K562 (cell line): ENCODE results near the gene TTC39C. TPM values are rescaled to one million over a fixed set of nuclear protein-coding genes. Genes with fewer than 3 reads are reported as not detected.
A peak's percentile ranks its signal among the peaks of the same experiment; 100 is the strongest.

Source experiments
- ATAC-seq: fragments of 200-7000 bp; cut with Tn5 transposase; 3 replicates; pipeline ENCODE4 v1.9.1; 2020; ENCODE audit warnings: moderate library complexity
- BruUV-seq: library from RNA; stranded (reverse); fragments of 400-500 nt; replicated peaks from 2 replicates; lab custom pipeline; 2021; lab: Mats Ljungman, UMichigan
- CTCF ChIA-PET: fragments of 300-600 bp; formaldehyde crosslinking; extraction: SDS; loops from one replicate; lab custom pipeline; 2021; ENCODE audit warnings: low intra/inter-chr PET ratio; lab: Yijun Ruan, JAX
- POLR2A ChIA-PET: fragments of 300-600, 350-650 bp; sonication (Branson Sonifier 250); formaldehyde crosslinking; extraction: SDS; loops from one replicate; lab custom pipeline; 2021; ENCODE audit warnings: antibody characterized with exemption, inconsistent platforms; lab: Yijun Ruan, JAX
- DNase-seq, 4 experiments: peaks; one replicate each; pipeline versions ENCODE4 v3.0.0 to v3.0.0-alpha.2; 2011 to 2018; ENCODE audit warnings: low spot score in 3 of 4, mixed read lengths in 3 of 4; ENCODE audit errors: extremely low read depth in 1 of 4
- FAIRE-seq: peaks from 2 replicates; lab custom pipeline; 2011; peaks lifted over from hg19 to GRCh38; lab: Jason Lieb, UNC
- H2AFZ ChIP-seq: 2 replicates; pipeline ENCODE4 v1.6.0; 2011; ENCODE audit warnings: low read depth, low read length, control low read depth, inconsistent platforms
- H3K27ac ChIP-seq: fragments of 200-600 bp; 3 replicates; pipeline ENCODE4 v1.8.0; 2011; ENCODE audit warnings: low read depth, mild to moderate bottlenecking, control low read depth, inconsistent platforms, low read length, moderate library complexity, mixed read lengths; ENCODE audit errors: extremely low read depth
- H3K27me3 ChIP-seq, 2 experiments: fragments of 300-600 bp in 1 of 2; 2 replicates in 1 of 2; 3 replicates in 1 of 2; pipeline versions ENCODE4 v1.6.0 to v1.8.0; 2011; ENCODE audit warnings: inconsistent platforms in 2 of 2, low read length in 2 of 2, mild to moderate bottlenecking in 1 of 2, mixed read lengths in 1 of 2, moderate library complexity in 1 of 2; ENCODE audit not compliant: control insufficient read depth in 2 of 2, insufficient read depth in 2 of 2
- H3K36me3 ChIP-seq: fragments of 300-600 bp; 3 replicates; pipeline ENCODE4 v1.8.0; 2011; ENCODE audit warnings: mild to moderate bottlenecking, low read length, inconsistent platforms; ENCODE audit not compliant: control insufficient read depth, insufficient read depth
- H3K4me1 ChIP-seq, 2 experiments: fragments of 200-600 bp in 1 of 2; replicated peaks in 1 of 2; 2 replicates in 1 of 2; 3 replicates in 1 of 2; pipeline versions ENCODE4 v1.5.1 to v1.8.0; 2011; ENCODE audit warnings: inconsistent platforms in 2 of 2, low read length in 2 of 2, mild to moderate bottlenecking in 1 of 2, mixed read lengths in 1 of 2, moderate library complexity in 1 of 2; ENCODE audit not compliant: control insufficient read depth in 2 of 2, insufficient read depth in 2 of 2
- H3K4me2 ChIP-seq: 2 replicates; pipeline ENCODE4 v1.6.1; 2011; ENCODE audit warnings: low read length, control low read depth, inconsistent platforms, mixed read lengths; ENCODE audit not compliant: insufficient read depth
- H3K4me3 ChIP-seq: fragments of 200-600 bp; sonication (generic), shearing (Covaris generic); 2 replicates; pipeline ENCODE4 v1.5.1; 2016; ENCODE audit warnings: control low read depth, inconsistent platforms
- H3K79me2 ChIP-seq: fragments of 200-600 bp; 3 replicates; pipeline ENCODE4 v1.8.0; 2011; ENCODE audit warnings: low read length, inconsistent platforms; ENCODE audit not compliant: control insufficient read depth, insufficient read depth
- H3K9ac ChIP-seq, 2 experiments: 2 replicates each; pipeline versions ENCODE4 v1.6.0 to v1.6.1; 2011; ENCODE audit warnings: low read depth in 2 of 2, low read length in 2 of 2, control low read depth in 1 of 2, inconsistent platforms in 1 of 2, mild to moderate bottlenecking in 1 of 2, mixed read lengths in 1 of 2; ENCODE audit not compliant: insufficient read depth in 1 of 2
- H3K9me1 ChIP-seq: one replicate; pipeline ENCODE4 v1.6.0; 2011; ENCODE audit warnings: inconsistent platforms, mild to moderate bottlenecking, low read length, moderate library complexity; ENCODE audit not compliant: control insufficient read depth, insufficient read depth
- H3K9me3 ChIP-seq: replicated peaks from 2 replicates; pipeline ENCODE4 v1.5.1; 2011; ENCODE audit warnings: low read depth, low read length, inconsistent platforms; ENCODE audit not compliant: control insufficient read depth, insufficient read depth
- H4K20me1 ChIP-seq: replicated peaks from 2 replicates; pipeline ENCODE4 v1.6.1; 2011; ENCODE audit warnings: low read length, inconsistent platforms, mixed read lengths; ENCODE audit not compliant: control insufficient read depth, insufficient read depth
- KDM1A ChIP-seq, 2 experiments: fragments of 450-650 bp; IDR thresholded peaks; 2 replicates each; pipeline ENCODE4 v1.6.1; 2016; ENCODE audit warnings: mild to moderate bottlenecking in 2 of 2
- NFE2 ChIP-seq: IDR thresholded peaks from 2 replicates; pipeline ENCODE4 v1.6.1; 2014; ENCODE audit warnings: antibody characterized with exemption, low read depth
- POLR2A ChIP-seq: fragments of 450-650 bp; conservative IDR thresholded peaks from 2 replicates; pipeline ENCODE4 v1.6.1; 2016
- ZBTB11 ChIP-seq, 3 experiments: fragments of 200-800 bp in 1 of 3; fragments of 250-450 bp in 1 of 3; fragments of 450-650 bp in 1 of 3; sonication (Bioruptor Pico) in 1 of 3; sonication (Bioruptor generic) in 1 of 3; formaldehyde crosslinking in 1 of 3; IDR thresholded peaks; 2 replicates each; pipeline versions ENCODE4 v1.6.1 to v1.8.0; 2016 to 2022; ENCODE audit warnings: mild to moderate bottlenecking in 2 of 3, missing genetic modification characterization in 2 of 3, missing compliant biosample characterization in 1 of 3, moderate library complexity in 1 of 3
- ZNF696 ChIP-seq: fragments of 250-450 bp; sonication (Bioruptor Pico); conservative IDR thresholded peaks from 2 replicates; pipeline ENCODE4 v1.4.0; 2020; ENCODE audit warnings: mild to moderate bottlenecking, moderate library complexity
- WGBS: fragments of 100-300 bp; shearing (Covaris generic); methylation state at CpG from one replicate; pipeline ENCODE4 v1.1.6; 2016; ENCODE audit warnings: low coverage, mixed read lengths; ENCODE audit not compliant: insufficient coverage; ENCODE audit errors: missing lambda C conversion rate; 5-methylcytosine and 5-hydroxymethylcytosine counted together
- in situ Hi-C: fragments of 300-500 bp; cut with MboI; formaldehyde crosslinking; loops from 4 replicates; pipeline ENCODE4 v1.15.0; 2018; ENCODE audit warnings: inconsistent platforms, mixed read lengths
- intact Hi-C: fragments of 100-400 bp; cut with micrococcal nuclease; formaldehyde crosslinking; loops from 2 replicates; pipeline ENCODE4 v1.14.2; 2022
- polyA plus RNA-seq, 8 experiments: library from polyadenylated mRNA; depleted of rRNA in 4 of 8; stranded (reverse) in 5 of 8; unstranded in 3 of 8; fragments of >200 nt; fragmentation: Nextera tagmentation in 2 of 8; fragmentation: Illumina TruSeq in 1 of 8; extraction: Ambion mirVana in 2 of 8; extraction: Trizol in 1 of 8; gene quantifications; 2 replicates each; pipeline versions ENCODE4 v1.2.1 to v1.2.3, GENCODE V29; 2011 to 2014; ENCODE audit warnings: inconsistent platforms in 1 of 8, missing spikeins in 1 of 8
- total RNA-seq, 7 experiments: library from RNA; depleted of rRNA in 6 of 7; stranded (reverse); fragments of >200 nt in 6 of 7; fragmentation: Illumina TruSeq in 2 of 7; extraction: Trizol in 2 of 7; gene quantifications; 2 replicates each; pipeline versions ENCODE4 v1.2.1 to v1.2.3, GENCODE V29; 2011 to 2021; ENCODE audit warnings: low replicate concordance in 1 of 7
- TF ChIP-seq, protein P1 (sequence below): fragments of 450-650 bp; IDR thresholded peaks from 2 replicates; pipeline ENCODE4 v1.6.1; 2016; ENCODE audit warnings: mild to moderate bottlenecking

TTC39C gene
- total and polyA plus RNA-seq, 9 of the 15 experiments (the other 6 are each of a cell fraction or from before 2014, with no cell fraction given): 0.01 to 0.58 (median 0.18) TPM; not detected in 5

- no peak for FAIRE-seq
- Histone ChIP-seq H2AFZ (no peak overlapping the region), H3K9ac (no peak overlapping the region), H3K27me3 (peaks cover 8 to 16% of the 10 kb centered on the region in 2 experiments)
- CTCF ChIA-PET: no interaction called here
- BruUV-seq: no TSS peak
- intact Hi-C loops: no loop called here
- TF ChIP-seq POLR2A (no peak), NFE2 (0 out of 2 replicates have a peak, but pooled peaks have one; percentile 7), KDM1A (IDR thresholded peaks at IDR 0.05) (peak in 1 of 2 experiments; percentile 51; a peak in 1 of 4 replicates)
- TF ChIP-seq, all 486 proteins: peak for 2
- Histone ChIP-seq H3K4me2 (no peak overlapping the region), H3K36me3 (no peaks in the 10 kb centered on the region), H3K4me3 (no peak overlapping the region), H3K9me3 (no peaks in the 10 kb centered on the region), H3K27ac (no peak overlapping the region), H3K4me1 (peaks cover 0 to 6% of the 10 kb centered on the region in 2 experiments; a peak in 2 of 5 replicates), H3K79me2 (no peaks in the 10 kb centered on the region), H4K20me1 (no peaks in the 10 kb centered on the region), H3K9me1 (no peaks in the 10 kb centered on the region)
- DNase-seq (no peak), ATAC-seq (no peak)
- POLR2A ChIA-PET: no interaction called here
- 0% methylated on average over 3 of the region's 3 CpGs for WGBS
- in situ Hi-C loops: no loop called here
These were observed 122.4 kb downstream of the TTC39C start for GRCh38 chr18:24136967-24137373.

- intact Hi-C loops (no loop called here), in situ Hi-C loops (no loop called here)
- no peaks in the 10 kb centered on the region for H4K20me1 ChIP-seq
- H3K4me3 ChIP-seq: no peak overlapping the region
- ChIA-PET POLR2A (interaction anchor here (0.7 to 1.1 kb wide), 2 partner anchors 15 to 32 kb away, joined by 3 read pairs; no protein-coding TSS in a partner anchor), CTCF (no interaction called here)
- H3K4me1 ChIP-seq: peaks cover 0 to 6% of the 10 kb centered on the region in 2 experiments; a peak in 2 of 5 replicates
- no peaks in the 10 kb centered on the region for H3K36me3 ChIP-seq
- no peak overlapping the region for H3K9ac ChIP-seq
- no peaks in the 10 kb centered on the region for H3K9me1 ChIP-seq
- no TSS peak for BruUV-seq
- TF ChIP-seq ZNF696 (CRISPR knock-in tag): no peak
- TF ChIP-seq ZBTB11 (CRISPR knock-in tag; IDR thresholded peaks at IDR 0.05): no peak
- TF ChIP-seq, protein P1, sequence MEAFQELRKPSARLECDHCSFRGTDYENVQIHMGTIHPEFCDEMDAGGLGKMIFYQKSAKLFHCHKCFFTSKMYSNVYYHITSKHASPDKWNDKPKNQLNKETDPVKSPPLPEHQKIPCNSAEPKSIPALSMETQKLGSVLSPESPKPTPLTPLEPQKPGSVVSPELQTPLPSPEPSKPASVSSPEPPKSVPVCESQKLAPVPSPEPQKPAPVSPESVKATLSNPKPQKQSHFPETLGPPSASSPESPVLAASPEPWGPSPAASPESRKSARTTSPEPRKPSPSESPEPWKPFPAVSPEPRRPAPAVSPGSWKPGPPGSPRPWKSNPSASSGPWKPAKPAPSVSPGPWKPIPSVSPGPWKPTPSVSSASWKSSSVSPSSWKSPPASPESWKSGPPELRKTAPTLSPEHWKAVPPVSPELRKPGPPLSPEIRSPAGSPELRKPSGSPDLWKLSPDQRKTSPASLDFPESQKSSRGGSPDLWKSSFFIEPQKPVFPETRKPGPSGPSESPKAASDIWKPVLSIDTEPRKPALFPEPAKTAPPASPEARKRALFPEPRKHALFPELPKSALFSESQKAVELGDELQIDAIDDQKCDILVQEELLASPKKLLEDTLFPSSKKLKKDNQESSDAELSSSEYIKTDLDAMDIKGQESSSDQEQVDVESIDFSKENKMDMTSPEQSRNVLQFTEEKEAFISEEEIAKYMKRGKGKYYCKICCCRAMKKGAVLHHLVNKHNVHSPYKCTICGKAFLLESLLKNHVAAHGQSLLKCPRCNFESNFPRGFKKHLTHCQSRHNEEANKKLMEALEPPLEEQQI: no peak
- DNase-seq: no peak
- WGBS: 2% methylated on average over 7 of the region's 7 CpGs
- no peak for ATAC-seq
- no peaks in the 10 kb centered on the region for H3K9me3 ChIP-seq
- no peaks in the 10 kb centered on the region for H3K79me2 ChIP-seq
- no peak overlapping the region for H3K4me2 ChIP-seq
- peaks cover 8 to 16% of the 10 kb centered on the region in 2 experiments for H3K27me3 ChIP-seq
- FAIRE-seq: no peak
- no peak overlapping the region for H2AFZ ChIP-seq
- no peak overlapping the region for H3K27ac ChIP-seq
These were observed 123.8 kb downstream of the TTC39C start for GRCh38 chr18:24138409-24138788.
